HG03571 (cell line): ENCODE data around the gene NKD1.

Source experiments
- ATAC-seq: cut with Tn5 transposase; IDR thresholded peaks from one replicate; pipeline ENCODE4 v1.9.1; 2021; ENCODE audit not compliant: unreplicated experiment

The NKD1 gene

DNA sequence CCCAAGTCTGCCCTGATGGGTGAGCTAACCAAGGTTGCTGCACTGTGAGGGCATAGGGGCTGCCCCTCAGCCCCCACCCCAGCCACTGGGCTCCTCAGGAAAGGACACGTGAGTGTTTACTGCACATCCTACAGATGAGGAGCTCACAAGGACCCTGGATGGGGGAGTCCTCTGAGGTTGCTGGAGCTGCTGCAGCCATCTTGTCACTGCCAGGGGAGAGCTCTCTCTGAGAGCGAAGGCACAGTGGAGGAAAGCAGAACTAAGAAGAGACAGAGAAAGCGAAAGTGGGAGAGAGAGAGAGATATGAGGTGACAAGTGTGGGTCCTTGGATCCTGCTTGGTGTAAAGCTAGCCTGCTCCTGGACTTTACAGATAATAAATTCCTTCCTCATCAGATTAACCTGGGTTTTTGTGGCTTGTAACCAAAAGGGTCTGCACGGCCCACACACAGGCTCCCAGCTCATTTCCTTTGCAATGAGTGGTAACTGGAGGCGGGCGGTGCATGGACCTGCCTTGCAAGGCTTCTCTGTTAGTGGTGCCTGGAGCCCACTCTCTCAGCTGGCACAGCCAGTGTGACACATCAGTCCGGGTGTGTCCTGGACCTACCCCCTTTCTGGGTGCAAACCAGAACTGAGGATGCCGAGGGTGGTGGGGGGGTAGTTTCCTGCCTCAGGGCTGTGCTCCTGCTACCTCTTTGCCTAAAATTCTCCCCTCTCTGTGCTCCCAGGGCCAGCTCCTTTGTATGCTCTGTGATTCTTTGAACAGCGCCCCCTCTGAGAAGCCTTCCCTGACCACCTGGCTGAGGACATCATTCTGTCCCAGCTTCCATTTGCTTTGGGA lies 118.7 kb downstream of the NKD1 start:
- peak; percentile 83 for ATAC-seq

DNA sequence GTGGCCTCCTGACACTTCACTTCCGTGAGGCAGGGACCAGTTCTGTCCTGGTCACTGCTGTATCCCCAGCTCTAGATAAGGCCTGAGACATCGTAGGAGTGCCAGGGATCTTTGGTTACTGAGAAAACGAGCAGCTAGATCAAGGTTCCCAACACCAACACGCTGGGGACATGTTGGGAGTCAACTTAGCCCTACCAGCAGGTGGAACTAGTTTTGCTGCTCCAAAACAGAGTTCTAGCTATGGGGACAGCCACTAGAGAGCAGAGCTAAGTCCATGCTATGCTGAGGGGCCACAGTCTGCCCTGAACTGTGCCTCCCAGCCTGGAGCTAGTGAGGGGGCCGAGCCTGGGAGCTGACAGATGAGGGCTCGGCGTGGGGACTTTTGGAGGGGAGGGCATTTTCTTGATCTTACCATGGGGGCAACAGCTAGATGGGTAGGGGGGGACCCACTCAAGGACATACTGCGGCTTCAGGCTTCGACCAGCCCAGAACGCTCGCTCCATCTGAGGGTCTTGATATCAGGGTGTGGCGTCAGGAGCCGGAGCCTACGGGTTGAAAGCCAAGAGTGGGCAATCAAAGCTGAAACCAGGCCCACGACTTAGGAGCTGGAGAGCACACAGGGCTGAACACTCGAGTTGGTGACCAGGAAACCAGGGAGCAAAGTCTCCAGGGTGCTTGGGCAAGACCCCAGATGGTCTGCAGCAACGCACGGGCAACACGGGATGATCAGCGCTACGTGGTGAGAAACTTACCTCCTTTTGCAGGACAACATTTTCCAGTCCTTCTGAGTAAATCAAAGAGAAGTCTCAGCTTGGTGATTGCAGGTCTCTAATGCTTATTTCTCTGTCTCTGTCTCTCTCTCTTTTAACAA lies 119.5 kb downstream of the NKD1 start:
- no peak for ATAC-seq

- no peak for ATAC-seq
Observed at GRCh38 chr16:50668368-50669008, 120.3 kb downstream of the NKD1 start.

DNA sequence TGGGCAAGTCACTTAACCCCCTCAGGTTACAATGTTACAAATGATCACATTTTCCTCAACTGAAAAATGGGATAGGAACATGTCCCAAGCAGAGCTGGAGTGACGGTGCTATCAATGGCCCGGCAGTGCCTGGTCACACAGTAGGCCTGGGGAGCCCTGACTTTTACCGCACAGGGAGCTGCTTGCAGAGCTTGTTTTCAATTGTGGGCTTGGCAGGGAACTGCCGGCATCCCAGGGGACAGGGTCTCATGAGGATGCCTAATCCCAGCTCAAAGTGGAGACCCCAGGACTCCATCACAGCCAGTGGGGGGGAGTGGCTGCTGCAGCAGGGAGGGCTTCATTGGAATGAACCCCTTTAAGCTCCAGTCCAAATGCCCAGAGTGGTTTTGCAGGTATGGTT lies 121.5 kb downstream of the NKD1 start:
- no peak for ATAC-seq

GRCh38 chr16:50670476-50670875 lies 122.3 kb downstream of the NKD1 start:
- no peak for ATAC-seq

DNA sequence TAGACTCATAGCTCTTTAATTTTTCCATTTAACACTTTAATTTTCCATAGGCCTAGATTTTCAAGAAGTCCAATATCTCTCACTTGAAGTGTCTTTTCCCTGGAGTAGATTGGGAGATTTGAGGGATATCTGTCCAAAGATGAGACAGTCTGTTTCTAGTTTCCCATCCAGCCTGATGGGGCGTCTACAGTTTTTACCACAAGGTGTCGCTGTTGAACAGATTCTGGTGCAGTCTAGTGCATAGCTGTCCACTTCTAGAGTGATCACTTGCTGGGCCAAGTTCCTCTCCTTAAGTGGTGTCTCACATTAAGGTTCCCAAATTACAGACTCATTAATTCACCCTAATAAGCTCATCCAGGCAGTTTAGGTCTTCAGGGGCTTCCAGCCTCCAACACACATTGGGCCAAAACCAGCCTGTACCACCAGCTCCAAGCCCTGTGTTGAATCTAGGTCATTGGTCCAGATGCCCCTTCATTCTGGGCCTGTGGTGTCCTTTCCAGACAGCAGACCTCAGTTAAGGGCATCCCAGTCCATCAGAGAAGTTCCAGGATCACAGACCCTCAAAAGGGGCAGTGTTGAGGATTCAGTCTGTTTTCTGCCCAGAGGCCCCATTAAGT lies 123.6 kb downstream of the NKD1 start:
- ATAC-seq, result no peak

DNA sequence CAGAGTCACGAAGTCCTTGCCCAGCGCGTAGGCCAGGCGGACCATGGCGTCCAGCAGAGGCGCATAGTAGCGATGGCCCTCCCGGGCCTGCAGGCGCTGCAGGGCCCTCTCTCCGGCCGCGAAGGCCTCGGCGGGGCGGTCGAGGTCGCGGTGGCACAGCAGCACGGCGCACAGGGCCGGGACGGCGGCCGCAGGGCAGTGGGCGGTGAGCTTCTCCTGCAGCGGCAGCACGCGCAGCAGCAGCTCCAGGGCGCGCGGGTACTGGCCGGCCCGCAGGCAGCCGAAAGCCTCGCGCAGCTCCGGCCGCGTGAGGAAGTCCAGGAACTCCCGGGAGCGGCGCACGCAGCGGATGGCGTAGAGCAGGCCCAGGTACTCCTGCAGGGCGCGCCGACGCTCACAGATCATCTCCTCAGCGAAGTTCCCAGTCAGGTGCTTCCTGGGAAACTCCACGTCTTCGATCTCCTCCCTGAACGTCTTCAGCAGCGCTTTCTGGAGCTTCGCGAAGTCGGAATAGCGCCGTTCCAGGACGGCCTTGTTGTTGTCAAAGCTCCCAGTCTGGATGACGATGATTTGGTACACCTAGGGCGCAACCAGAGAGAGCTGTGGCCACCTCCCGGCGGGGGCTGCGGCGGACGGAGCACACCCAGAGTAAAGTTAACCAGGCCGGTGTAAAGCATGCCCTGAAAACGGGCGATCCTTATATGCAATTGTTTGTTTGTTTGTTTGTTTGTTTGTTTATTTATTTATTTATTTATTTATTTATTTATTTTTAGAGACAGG lies 125.5 kb downstream of the NKD1 start:
- no peak for ATAC-seq

GRCh38 chr16:50674831-50675230 lies 126.6 kb downstream of the NKD1 start:
- no peak for ATAC-seq

DNA sequence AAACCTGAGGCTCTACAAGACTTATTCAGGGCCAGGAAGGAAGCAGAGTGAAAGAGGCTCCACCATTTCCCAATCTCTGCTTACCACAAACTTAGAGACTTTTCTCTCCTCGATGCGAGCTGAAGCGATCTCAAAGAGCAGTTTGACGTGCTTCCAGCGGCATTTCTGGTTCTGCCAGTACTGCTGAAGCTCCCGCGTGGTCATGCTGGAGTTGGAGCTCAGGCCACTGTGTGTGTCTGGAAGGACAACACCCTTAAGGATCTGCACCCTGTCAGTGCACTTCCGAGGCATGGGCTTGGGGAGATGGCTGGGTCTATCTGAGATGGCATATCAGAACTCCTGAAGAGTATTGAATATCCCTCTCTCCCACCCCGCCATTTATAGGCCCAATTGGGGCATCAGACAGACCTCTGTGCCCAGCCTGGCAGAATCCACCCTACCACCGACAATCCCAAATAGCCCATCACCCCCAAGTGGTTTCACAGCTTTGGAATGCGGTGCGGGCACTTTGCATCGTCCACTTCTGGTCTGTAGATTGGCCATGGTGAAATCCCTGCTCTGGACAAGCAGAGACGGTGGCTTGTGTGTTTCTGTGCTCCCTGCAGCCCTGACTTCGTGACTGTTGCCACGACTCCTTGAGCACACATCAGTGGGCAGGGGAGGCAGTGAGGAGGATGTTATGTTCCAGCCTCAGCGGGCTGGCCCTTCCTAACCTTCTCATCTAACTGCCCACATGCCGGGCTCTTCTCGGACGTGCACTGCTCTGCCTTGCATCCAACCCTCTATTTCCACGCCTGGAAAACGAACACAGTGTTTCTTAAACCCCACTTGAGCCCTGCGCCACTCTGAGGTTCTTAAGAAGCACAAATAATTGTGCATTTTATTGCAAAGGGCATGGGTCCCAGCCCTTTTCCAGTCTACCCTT lies 127.8 kb downstream of the NKD1 start:
- ATAC-seq, result no peak

DNA sequence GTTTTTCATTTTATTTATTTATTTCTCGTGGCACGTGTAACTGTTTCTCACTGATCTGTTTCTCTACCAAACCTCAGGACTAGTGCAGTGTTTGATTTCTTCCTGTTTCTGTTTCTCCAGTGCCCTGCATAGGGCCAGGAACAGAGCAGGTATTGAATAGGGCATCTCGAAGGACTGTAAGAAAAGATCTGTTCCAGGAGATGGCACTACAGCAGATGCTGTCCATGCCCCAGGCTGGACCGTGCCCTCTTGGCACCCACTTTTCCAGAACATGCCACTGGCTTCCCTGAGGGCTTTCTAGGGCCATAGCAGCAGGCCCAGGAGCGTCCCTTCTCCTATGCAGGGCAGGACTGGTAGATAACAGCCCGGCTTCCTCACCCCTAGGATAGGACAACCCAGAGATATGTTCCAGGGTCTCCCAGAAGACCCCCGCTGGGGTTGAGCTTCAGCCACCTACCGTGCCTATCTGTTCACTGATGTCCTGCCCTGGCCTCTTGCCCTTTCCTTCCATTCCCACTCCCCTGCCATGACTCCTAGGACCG lies 128.6 kb downstream of the NKD1 start:
- ATAC-seq, result no peak

GRCh38 chr16:50677351-50677750 lies 129.2 kb downstream of the NKD1 start:
- no peak for ATAC-seq

DNA sequence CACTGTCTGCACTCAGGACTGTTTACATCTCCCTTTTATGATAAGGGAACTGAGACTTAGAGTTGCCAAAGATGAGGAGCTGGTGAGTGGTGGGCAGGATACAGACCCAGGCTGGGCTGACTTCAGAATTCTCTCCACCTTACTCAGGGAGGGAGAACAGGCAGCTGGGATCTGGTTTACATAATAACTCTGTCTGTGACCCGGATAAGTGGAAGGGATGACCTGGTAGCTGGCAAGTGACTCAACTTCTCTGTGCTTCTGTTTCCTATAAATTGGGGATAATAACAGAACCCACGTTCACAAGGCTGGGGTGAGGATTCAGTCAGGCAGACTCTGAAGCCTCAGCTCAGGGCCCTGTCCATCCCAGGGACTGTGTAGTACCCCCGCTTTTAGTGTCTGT lies 130.3 kb downstream of the NKD1 start:
- no peak for ATAC-seq

GRCh38 chr16:50679266-50679665 lies 131.1 kb downstream of the NKD1 start:
- no peak for ATAC-seq

GRCh38 chr16:50679676-50680555 lies 131.7 kb downstream of the NKD1 start:
- no peak for ATAC-seq

GRCh38 chr16:50680556-50680893 lies 132.3 kb downstream of the NKD1 start:
- no peak for ATAC-seq

DNA sequence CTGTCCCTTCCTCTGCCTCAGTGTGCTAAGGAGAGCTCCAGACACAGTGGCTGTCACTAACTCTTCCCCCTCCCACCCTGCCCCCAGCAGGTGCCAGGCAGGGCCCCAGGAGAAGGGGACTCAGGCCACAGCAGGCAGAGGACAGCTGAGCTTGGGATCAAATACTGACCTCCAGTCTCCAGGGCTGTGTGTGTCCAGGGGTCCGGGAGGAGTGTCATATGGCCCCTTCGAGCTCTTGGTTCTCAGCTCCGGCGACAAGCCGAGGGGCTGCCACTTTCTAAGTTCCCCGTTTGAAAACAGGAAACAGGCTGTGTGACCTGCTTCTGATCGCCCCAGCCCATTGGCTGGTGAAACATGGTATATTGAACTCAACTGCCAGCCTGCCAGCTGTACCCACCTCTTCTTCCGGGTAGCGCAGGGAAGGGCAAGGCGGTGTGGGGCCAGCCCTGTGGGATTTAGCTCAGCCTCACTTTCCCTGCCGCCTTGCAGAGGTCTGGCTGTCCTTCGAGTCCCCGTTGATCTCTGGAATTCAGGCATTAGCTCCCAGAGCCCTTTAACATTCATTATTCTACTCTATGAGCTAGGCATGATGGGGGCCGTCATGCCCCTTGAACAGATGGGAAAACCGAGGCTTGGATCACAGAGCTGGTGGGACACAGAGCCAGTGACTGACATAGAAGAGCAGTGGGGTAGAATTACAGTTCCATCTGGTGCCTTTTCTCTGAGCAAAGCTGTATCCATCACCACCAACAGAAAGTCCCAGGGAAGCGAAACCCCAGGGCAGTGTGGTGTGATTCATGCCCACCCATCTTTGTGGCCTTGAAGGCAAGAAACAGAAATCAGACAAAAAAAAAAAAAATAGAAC lies 133.1 kb downstream of the NKD1 start, which contains the start of gene SNX20:
Gene SNX20 (minus strand): TSS at position 292 of the 865 bp plus-strand sequence. CDS start 3,786 bp downstream, outside the sequence.
- peak; percentile 42 for ATAC-seq
